ENCODE data around the gene UTP3.
"Not testable (repeated sequence)": the region's sequence is repeated elsewhere in the genome, so short reads cannot be mapped to it uniquely, and the experiment has no call there.

Gene UTP3

DNA sequence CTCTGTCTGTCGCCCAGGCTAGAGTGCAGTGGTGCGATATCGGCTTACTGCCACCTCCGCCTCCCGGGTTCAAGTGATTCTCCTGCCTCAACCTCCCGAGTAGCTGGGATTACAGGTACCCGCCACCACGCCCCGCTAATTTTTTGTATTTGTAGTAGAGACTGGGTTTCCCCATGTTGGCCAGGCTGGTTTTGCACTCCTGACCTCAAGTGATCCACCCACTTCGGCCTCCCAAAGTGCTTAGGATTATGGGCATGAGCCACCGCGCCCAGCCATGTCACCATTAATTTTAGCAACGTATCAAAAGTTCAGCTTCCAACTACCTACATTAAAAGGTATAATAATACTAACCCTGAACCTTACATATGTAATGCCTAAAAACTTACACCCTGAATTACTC is 940 bp upstream of the UTP3 start:
- no peak for DNase-seq

DNA sequence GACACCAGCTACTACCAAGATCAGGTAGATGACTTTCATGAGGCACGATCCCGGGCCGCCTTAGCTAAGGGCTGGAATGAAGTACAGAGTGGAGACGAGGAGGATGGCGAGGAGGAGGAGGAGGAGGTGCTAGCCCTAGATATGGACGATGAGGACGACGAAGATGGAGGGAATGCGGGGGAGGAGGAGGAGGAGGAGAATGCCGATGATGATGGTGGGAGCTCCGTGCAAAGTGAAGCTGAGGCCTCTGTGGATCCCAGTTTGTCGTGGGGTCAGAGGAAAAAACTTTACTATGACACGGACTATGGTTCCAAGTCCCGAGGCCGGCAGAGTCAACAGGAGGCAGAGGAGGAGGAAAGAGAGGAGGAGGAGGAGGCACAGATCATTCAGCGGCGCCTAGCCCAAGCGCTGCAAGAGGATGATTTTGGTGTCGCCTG is 481 bp downstream of the UTP3 start:
- no peak for DNase-seq

DNA sequence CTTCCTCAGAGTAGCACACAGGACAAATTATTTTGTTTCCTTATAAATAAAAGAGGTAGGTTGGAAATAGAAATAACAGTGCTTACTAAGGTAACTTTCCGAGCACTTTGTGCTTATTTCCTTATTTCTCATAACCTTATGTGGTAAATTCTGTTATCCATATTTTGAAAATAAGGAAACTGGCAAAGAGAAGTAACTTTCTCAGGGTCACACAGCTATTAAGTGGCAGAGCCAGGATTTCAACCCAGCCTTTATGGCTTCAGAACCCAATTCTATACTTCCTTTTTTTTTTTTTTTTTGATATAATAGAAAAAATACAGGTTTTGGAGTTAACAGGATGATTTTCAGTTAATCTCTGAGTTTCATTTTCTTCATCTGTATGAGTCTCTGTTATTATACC is 3.3 kb downstream of the UTP3 start:
- DNase-seq = no peak

DNA sequence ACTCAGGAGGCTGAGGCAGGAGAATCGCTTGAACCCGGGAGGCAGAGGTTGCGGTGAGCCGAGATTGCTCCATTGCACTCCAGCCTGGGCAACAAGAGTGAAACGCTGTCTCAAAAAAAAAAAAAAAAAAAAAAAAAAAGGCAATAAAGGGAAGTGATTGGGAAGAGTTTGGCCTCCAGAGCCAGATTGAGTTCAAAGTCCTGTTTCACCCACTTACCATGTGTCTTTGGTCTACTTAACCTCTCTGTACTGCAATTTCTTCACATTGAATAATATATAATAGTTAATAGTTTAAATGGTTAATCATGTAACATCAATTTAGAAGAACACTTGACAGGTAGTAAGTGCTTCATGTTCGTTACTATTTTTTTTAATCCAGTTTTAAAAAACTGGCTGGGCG is 6.3 kb downstream of the UTP3 start:
- not testable (repeated sequence) for DNase-seq

DNA sequence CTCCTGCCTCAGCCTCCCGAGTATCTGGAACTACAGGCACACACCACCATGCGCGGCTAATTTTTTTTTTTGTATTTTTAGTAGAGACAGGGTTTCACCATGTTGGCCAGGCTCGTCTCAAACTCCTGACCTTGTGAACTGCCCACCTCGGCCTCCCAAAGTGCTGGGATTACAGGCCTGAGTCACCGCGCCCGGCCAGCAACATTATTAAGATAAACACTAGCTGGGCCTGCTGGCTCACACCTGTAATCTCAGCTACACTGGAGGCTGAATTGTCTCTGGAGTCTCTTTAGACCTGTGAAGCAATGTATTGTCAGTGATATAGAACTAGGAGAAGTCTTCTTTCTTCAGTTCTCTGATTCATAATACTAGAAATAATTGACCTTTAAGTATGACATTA is 10.1 kb downstream of the UTP3 start:
- not testable (repeated sequence) for DNase-seq

DNA sequence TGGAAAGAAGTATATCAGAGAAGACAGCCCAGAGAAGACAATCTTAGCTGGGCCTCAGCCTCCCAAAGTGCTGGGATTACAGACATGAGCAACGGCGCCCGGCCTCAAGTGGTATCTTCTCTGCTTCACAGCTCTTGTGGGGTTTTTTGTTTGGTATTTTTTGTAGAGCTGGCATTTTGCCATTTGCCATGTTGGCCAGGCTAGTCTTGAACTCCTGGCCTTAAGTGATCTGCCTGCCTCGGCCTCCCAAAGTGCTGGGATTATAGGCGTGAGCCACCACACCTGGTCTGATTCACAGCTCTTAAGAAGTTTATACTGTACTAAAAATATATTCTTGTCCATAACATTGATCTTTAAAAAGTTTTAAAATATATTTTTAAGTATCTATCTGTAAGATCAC is 12.4 kb downstream of the UTP3 start:
- no peak for DNase-seq

DNA sequence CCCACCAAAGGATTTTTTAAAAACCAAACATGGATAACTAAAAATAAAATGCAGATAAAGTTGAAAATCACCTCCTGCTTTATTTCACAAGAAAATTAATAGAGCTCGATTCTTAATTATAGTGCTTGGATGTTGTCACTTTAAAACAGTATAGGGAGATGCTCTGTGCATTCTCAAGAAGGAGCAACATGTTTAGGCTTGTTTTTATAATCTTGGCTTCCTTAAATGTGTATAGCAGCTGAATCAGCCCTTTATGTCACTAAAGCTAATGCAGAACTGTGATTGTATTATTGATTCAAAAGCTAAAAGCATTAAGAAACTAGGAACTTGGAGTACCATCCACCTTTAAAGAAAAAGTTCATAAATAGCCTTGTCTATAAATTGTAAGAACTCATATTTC is 12.9 kb downstream of the UTP3 start:
- no peak for DNase-seq

DNA sequence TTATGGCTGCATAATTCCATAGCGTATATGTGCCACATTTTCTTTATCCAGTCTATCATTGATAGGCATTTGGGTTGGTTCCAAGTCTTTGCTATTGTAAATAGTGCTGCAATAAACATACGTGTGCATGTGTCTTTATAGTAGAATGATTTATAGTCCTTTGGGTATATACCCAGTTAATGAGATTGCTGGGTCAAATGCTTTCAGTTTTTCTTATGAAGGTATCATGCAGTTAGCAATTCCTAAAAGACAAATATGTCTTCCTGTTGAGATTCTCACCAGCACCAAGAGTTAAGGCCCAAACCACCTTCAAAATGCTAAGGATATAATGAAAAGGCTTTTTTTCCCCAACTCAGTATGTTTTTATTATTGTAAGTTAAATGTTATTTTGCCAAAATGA is 14.3 kb downstream of the UTP3 start:
- DNase-seq = not testable (repeated sequence)

DNA sequence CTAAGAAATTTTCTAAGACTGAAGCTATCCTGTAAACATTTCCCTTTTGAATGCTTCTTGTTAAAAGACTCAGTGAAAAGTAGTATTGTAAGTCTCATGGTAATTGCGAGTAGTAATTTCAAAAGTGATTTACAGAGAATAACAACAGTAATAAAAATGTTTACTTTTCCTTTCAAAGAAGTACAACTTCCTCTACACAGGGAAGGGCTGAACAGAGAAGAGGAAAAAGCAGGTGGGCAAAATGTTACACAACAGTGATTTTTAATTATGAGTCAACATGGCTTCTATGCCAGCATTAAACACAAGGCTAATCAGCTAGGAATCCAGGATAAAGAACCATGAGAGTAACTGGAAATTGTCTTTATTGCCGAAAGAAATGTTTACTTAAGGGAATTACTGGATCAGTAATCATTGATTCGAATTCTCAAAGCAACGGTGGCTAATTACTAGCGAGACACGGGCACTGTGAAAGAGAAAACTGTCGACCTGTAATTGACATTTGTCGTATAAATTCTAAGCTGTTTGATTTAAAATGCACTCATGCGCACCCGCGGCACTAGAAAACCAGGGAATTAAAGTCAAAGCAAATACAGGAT is 15.4 kb downstream of the UTP3 start:
- peak; percentile 88 for DNase-seq

DNA sequence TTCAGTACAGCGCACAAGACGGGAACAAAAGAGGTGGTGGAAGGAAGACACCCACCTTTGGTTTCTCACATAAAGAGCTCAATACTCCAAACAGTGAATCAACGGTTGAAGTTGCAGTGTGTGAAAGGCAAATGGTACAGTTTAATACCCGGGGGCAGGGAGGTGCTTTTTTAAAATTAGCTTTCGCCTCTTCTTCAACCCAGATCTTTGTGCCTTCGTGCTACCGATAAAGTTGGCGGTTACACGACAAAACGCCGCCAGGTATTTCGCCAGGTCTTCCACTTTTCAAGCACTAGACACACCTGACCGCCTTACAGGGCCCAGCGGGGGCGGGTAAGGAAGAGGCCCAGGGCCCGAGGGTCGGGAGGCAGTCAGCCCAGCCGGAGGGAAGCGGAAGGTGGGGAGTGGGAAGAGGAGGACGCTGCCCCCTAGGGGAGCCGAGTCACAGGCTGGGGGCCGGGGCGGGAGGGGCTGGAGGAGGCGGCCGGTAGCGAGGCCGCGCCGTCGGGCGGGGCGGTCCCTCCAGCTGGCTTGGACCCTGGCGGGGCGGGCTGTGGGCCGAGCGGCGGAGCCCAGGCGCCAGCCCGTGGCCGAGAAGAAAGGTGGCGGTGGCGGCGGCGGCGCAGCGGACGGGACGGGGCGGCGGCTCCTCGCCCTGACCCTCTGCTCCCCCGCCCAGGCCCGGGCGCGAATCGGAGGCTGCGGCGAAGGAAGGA is 16.0 kb downstream of the UTP3 start:
- peak; percentile 63 for DNase-seq

DNA sequence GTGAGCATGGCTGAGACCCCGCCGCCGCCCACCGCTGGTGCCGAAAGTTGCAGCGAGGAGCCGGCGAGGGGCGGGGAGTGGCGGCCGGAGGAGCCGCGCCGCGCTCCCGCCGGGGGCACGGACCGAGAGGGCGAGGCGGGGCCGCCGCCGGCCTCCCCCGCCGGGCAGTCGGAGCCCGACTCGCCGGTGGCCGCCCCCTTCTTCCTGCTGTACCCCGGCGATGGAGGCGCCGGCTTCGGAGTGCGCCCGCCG is 16.5 kb downstream of the UTP3 start:
- DNase-seq = no peak

DNA sequence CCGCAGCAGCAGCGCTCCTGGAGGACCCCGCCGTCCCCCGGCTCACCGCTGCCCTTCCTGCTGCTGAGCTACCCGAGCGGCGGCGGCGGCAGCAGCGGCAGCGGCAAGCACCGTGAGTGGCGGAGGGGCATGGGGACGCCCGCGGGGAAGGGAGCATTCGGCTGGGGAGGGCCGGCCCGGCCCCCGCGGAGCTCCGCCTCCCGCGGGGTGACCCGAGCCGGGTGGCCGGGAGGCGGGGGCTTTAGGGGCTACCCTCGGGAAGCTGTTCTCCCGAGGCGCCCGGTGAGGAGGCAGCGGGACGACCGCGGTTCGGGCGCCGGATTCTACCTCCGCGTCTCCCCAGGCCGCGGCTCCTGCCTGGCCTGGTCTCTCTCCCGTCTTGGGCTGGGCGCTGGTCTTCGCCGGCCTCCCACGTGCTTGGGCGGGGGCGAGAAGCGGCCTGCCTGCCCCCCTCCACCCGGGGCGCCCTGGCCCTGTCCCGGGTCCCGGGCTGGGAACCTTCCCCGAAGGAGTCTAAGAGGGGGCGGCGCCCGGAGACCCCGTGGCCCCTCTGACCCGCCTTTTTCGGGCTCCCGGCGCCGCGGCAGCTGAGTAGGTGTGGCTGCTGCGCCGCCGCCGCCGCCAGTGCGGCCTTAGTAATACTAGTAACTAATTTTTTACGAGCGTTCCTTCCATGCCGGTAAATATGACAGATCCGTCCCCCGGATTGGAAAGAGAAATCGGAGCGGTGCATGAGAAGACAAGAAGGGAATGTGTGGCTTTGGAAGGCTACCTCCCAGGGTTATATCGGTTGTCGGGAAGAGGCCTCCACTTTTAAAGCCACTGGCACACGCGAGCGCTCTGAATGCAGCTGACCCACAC is 17.1 kb downstream of the UTP3 start:
- DNase-seq = peak; percentile 38

DNA sequence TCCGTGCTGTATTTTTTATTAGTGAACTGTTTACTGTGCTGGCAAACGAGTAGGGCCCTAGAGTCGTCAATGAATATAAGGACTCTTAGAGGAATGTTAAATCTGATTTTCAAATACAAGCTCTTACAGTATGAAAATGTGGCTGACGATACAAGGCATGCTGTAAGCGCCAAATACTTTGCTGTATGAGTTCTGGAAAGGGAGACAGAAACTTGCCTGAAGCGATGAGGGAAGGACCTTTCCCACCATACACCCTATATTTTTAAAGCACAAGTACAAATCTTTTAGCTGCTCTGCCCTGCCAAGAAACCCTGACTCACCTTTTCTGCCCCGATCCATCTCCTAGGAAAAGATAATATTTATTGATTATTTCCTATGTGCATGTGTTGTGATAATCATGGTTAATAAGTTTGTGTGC is 17.7 kb downstream of the UTP3 start:
- DNase-seq = no peak

DNA sequence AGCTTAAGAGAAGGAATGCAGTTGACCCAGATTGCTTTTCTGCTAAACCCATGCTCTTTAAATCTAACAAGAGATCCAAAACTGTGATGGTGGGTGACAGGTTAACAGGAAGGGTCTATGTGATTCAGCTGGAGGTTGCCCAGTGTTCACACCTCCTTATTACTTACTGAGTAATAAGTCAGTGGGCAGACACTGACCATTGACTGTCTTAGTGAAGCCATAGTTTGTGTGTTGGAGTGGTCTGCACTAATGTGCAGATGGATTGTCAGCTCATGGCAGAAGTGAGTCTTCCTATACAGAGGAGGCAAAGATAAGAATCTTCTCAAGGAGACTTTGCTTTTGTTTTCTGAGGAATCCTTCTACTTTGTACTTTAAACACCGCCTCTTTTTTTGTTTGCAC is 18.2 kb downstream of the UTP3 start:
- no peak for DNase-seq

DNA sequence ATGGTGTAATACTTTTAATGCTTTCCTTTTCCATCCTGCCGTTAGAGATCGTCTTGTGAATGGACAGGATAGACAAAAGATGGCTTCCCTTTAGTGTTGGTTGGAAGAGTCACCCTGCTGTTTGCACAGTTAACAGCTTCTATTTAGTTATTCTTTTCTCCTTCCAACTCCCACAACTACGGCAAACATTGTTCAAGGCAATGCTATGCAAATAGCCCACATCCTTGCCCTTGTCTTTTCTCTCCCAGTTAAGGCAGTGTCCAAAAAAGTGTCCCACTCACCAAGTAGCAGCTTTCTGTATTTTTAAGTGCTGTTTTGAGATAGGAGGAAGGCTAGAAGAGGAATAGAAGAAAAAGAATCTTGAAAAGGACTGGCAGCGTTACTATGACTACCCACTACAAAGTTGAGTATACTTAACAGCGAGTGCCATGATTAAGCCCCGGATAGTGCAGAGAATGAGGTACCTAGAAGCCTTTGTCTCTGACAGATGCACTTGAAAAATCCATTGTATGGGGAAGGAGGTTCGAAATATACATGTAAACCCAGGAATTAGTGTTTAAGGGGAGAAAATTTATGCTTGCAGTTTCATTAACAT is 21.4 kb downstream of the UTP3 start:
- DNase-seq = no peak

DNA sequence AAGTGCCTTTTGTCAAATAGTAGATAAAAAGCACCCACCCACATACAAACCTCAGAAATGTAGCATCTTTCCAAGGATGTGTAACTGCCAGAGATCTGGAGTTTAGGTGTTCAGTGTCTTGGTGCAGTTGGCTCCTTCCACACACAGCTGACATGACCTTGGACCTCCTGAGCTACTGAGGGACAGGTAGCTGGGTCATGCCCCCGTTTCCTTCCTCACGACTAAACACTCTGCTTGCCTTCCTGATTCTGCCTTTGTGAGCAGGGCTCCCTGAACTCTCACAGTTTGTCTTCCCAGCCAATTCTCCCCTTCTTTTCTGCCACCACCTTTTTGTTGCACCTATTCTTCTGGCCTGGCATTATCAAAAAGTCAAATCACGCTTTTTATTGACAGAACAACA is 23.3 kb downstream of the UTP3 start:
- no peak for DNase-seq

DNA sequence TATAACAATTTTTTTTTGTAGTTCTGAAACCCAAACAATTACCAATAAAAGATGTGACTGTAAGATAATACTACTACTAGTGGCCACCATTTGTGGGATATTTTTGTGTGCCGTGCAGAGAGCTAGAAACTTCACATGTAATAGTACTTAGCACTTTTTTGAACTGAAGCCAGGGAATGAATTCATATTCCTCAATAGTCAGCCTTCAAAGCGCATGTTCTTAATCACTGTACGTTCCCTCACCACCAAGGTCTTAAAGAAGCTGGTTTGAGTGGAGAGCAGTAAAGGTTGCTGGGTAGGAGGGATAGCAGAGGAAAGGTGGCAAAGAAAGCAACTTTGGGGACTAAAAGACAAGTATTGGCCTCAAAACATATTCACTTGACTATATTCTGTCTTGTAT is 23.8 kb downstream of the UTP3 start:
- DNase-seq = no peak

DNA sequence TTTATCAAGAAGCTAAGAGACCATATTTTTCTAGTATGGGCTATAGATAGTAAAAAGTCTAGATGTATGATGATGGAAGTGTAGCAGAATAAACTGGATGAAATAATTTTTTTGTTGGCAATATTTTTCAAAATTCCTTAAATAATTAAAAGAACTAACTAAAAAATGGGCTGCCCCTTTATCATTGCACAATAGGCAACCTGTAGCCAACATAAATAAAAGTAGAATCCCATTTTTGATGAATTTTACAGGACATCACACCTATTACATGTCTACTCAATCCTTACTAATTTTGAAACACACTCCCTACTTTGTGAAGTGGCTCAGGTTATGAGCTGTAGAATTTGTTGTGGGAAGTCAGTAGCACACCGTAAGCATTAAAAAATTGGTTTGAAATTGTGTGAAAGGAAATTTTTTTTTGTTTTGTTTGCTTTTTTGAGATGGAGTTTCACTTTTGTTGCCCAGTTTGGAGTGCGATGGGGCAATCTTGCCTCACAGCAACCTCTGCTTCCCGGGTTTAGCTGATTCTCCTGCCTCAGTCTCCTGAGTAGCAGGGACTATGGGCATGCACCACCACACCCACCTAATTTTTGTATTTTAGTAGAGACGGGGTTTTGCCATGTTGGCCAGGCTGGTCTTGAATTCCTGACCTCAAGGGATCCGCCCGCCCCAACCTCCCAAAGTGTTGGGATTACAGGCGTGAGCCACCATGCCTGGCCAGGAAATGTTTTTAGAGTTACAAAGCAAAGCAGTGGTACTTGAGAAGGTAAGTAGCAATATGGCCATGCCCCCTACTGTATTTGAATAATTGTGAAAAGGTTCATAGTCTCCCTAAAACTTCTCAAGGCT is 24.5 kb downstream of the UTP3 start:
- DNase-seq = no peak

DNA sequence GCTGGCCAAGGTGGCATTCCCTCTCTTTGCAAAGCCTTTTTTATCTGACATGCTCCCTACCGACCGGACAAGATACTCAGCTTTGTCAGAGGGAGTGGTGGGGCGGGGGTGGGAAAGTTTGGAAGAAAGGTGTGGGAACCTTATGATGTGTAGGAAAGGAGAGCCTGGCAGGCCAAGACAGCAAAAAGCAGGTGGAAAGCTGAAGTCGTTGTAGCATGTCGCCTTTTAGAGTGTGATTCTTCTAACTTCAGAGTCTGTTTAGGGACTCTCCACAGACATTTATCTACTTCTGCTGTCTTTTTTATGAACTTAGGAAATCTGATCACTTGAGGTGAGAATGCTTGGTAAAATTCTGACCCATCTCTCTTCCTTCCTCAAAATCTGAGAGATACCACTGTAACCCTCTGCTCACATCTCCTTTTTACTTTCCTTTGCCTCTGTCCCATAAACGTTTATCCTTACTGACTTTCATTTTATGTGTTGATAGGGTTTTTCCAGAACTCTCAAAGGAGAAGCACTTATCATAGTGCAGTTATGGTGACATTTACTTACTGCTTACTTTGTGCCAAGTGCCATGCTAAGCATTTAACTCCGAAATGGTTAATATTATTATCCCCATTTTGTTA is 25.2 kb downstream of the UTP3 start:
- no peak for DNase-seq

DNA sequence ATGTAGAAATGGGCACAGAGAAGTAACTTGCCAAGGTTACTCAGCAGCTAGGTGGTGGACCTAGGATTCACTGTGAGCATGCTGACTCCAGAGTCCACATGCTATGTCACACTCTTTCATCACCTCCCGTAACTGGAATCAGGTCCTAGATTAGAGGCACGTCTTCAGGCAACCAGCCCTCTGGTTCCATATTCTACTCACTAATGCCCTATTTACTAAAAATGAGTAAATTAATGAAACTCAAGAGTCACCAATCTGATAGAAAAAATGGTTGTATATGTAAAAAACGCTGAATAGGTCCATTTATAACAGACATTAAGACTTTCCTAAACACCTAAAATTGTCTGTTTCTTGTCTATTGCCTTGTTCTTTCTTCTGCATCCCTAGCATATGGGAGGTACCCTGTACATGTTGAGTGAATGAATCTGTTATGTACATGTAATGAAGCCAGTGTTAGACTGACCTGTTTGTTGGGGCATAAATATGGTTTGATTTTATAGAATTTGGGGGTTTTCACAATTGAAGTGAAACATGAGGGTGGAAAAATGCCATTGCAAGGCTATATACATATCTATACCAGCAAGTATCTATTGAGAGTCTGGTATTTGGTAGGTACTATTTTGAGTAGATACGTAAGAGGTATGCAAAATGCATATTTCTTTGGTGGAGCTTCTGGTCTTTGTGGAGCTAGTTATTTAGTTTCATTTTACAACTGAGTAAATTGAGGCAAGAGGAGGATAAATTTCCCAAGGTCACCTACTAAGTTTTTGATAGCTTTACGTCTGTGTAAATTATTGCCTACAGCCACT is 26.0 kb downstream of the UTP3 start:
- DNase-seq = no peak

DNA sequence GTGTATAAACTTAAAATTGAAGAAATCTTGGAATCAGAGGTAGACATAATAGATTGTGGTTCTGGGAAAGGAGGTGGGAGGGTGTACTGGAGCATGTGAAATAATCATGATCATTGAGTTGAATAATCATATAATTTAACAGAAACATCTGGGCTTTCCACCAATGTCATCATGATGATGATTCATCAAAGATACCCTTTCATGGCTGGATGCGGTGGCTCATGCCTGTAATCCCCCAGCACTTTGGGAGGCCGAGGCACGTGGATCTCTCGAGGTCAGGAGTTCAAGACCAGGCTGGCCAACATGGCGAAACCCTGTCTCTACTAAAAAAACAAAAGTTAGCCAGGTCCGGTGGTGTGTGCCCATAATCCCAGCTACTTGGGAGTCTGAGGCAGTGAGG is 26.8 kb downstream of the UTP3 start:
- DNase-seq = no peak
